ENCODE data around the gene XXYLT1. TPM values are rescaled to one million over a fixed set of nuclear protein-coding genes. Genes with fewer than 3 reads are reported as not detected.

Gene XXYLT1
- total RNA-seq, 2 experiments from 2014 or later, result 3.1 to 3.7 TPM

DNA sequence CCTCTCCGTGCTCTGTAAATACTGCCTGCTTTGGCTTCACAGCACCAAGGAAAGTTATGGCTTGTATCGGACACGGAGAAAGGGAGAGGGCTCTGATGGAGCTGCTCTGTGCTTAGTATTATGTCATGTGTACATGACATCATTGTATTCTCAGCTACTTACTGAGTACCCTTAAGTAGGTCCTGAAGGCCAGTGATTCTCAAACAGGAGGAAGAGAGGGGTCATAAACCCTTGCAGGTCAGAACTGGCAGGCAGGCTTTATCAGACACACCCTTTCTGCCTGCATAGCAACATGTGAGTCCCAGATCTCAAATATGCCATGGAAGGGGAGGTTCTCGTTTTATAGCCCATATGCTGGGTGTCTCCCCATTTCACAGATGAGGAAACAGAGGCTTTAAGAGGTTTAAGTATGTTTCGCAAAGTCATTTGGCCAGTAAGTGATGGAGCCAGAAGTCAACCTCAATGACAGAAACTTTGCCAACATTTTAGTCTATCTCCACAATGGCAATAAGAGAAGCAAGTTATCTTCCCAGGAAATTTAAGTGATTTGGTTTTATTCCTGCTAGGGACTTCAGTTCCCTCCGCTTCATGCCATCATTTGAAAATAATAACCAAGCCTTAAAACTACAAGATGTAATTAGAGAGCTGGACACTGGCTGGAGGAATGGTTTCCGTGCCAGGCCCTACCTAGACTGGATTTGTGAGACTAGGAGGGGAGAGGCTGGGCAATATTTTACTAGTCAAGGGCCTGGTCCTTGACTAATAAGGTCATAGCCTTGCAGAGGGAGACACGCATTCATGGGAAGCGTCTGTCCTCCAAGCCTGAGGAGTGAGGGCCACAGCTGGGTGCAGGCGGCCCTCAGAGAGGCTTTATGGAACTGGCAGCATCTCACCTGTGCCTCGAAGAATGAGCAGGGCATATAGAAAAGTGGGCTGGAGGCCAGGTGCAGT, 133.0 kb downstream of the XXYLT1 start:
- Mint-ChIP-seq H3K9me3 (peaks cover 11% of the 10 kb centered on the region), H3K4me3 (no peak overlapping the region), H3K36me3 (ENCODE audit: low read depth) (peaks cover 21% of the 10 kb centered on the region), H3K27ac (no peak overlapping the region), H3K27me3 (no peaks in the 10 kb centered on the region), H3K4me1 (ENCODE audit: low read depth) (peaks cover 10% of the 10 kb centered on the region)
- ATAC-seq (ENCODE audit: poor library complexity), result no peak
- H3K4me1 ChIP-seq (ENCODE audit: insufficient read depth, low read length), result peaks cover 18% of the 10 kb centered on the region
- H3K27me3 ChIP-seq (ENCODE audit: control insufficient read depth in 1 of 2, insufficient read depth in 2 of 2, low read length in 2 of 2), result no peaks in the 10 kb centered on the region
- no peak overlapping the region for H3K27ac ChIP-seq (ENCODE audit: low read depth in 1 of 2, low read length in 2 of 2)
- intact Hi-C loops (cut with DNase I, micrococcal nuclease), result no loop called here
- POLR2A ChIA-PET, result no interaction called here
- no peak for DNase-seq
- TF ChIP-seq, protein P1, sequence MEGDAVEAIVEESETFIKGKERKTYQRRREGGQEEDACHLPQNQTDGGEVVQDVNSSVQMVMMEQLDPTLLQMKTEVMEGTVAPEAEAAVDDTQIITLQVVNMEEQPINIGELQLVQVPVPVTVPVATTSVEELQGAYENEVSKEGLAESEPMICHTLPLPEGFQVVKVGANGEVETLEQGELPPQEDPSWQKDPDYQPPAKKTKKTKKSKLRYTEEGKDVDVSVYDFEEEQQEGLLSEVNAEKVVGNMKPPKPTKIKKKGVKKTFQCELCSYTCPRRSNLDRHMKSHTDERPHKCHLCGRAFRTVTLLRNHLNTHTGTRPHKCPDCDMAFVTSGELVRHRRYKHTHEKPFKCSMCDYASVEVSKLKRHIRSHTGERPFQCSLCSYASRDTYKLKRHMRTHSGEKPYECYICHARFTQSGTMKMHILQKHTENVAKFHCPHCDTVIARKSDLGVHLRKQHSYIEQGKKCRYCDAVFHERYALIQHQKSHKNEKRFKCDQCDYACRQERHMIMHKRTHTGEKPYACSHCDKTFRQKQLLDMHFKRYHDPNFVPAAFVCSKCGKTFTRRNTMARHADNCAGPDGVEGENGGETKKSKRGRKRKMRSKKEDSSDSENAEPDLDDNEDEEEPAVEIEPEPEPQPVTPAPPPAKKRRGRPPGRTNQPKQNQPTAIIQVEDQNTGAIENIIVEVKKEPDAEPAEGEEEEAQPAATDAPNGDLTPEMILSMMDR (IDR thresholded peaks at IDR 0.05), result no peak
- CTCF ChIA-PET, result no interaction called here
- peaks cover 7 to 12% of the 10 kb centered on the region in 2 experiments for H3K9me3 ChIP-seq (ENCODE audit: control insufficient read depth in 1 of 2, insufficient read depth in 1 of 2, low read length in 2 of 2)
- H3K4me3 ChIP-seq (ENCODE audit: low read length), result no peak overlapping the region
- no peaks in the 10 kb centered on the region for H3K36me3 ChIP-seq (ENCODE audit: insufficient read depth, low read length)

GRCh38 chr3:195135917-195136316, 135.0 kb downstream of the XXYLT1 start:
- ATAC-seq (ENCODE audit: poor library complexity) (no peak), DNase-seq (no peak)
- ChIA-PET POLR2A (no interaction called here), CTCF (no interaction called here)
- peaks cover 19% of the 10 kb centered on the region for H3K4me1 ChIP-seq (ENCODE audit: insufficient read depth, low read length)
- no peak overlapping the region for H3K4me3 ChIP-seq (ENCODE audit: low read length)
- no peaks in the 10 kb centered on the region for H3K27me3 ChIP-seq (ENCODE audit: control insufficient read depth in 1 of 2, insufficient read depth in 2 of 2, low read length in 2 of 2)
- Mint-ChIP-seq H3K27ac (no peak overlapping the region), H3K36me3 (ENCODE audit: low read depth) (peaks cover 7% of the 10 kb centered on the region), H3K4me1 (ENCODE audit: low read depth) (peaks cover 15% of the 10 kb centered on the region), H3K27me3 (no peaks in the 10 kb centered on the region), H3K9me3 (peaks cover 2% of the 10 kb centered on the region), H3K4me3 (no peak overlapping the region)
- TF ChIP-seq, protein P1 (IDR thresholded peaks at IDR 0.05), result no peak
- peaks cover under 1 to 6% of the 10 kb centered on the region in 2 experiments for H3K9me3 ChIP-seq (ENCODE audit: control insufficient read depth in 1 of 2, insufficient read depth in 1 of 2, low read length in 2 of 2)
- intact Hi-C loops (cut with DNase I, micrococcal nuclease), result no loop called here
- no peaks in the 10 kb centered on the region for H3K36me3 ChIP-seq (ENCODE audit: insufficient read depth, low read length)
- H3K27ac ChIP-seq (ENCODE audit: low read depth in 1 of 2, low read length in 2 of 2), result no peak overlapping the region

DNA sequence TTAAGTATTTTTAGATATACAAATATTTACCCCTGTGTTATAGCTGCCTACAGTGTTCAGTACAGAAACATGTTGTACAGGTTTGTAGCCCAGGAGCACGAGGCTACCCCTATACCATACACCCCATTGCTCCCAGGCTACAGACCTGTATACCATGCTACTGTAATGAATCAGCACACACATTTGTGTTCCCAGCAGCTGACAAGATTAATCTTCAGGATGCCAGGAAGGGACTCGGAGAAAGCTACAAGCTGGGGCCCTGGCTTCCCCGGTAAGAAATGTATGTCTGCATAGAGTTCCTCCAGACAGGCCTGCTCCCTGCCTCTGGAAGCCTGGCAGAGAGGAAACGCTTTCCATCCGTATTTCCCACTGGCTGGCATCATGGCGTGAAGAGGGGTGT, 136.5 kb downstream of the XXYLT1 start:
- TF ChIP-seq, protein P1 (IDR thresholded peaks at IDR 0.05), result no peak
- Mint-ChIP-seq H3K4me3 (no peak overlapping the region), H3K27ac (no peak overlapping the region), H3K27me3 (no peaks in the 10 kb centered on the region), H3K36me3 (ENCODE audit: low read depth) (no peaks in the 10 kb centered on the region), H3K9me3 (no peaks in the 10 kb centered on the region), H3K4me1 (ENCODE audit: low read depth) (peaks cover 27% of the 10 kb centered on the region)
- no peak overlapping the region for H3K27ac ChIP-seq (ENCODE audit: low read depth in 1 of 2, low read length in 2 of 2)
- no peaks in the 10 kb centered on the region for H3K27me3 ChIP-seq (ENCODE audit: control insufficient read depth in 1 of 2, insufficient read depth in 2 of 2, low read length in 2 of 2)
- DNase-seq (no peak), ATAC-seq (ENCODE audit: poor library complexity) (no peak)
- H3K4me3 ChIP-seq (ENCODE audit: low read length), result no peak overlapping the region
- H3K9me3 ChIP-seq (ENCODE audit: control insufficient read depth in 1 of 2, insufficient read depth in 1 of 2, low read length in 2 of 2), result no peaks in the 10 kb centered on the region
- no peaks in the 10 kb centered on the region for H3K36me3 ChIP-seq (ENCODE audit: insufficient read depth, low read length)
- intact Hi-C loops (cut with DNase I, micrococcal nuclease), result no loop called here
- CTCF ChIA-PET, result interaction anchor here (1.1 to 1.7 kb wide), 2 partner anchors 28 kb away, joined by 3 to 5 read pairs; no protein-coding TSS in a partner anchor
- peaks cover 21% of the 10 kb centered on the region for H3K4me1 ChIP-seq (ENCODE audit: insufficient read depth, low read length)
- POLR2A ChIA-PET, result interaction anchor here (1.0 kb wide), 1 partner anchor 16 kb away, joined by 3 read pairs; no protein-coding TSS in a partner anchor
